ENCODE data around the gene HSPA9. TPM values are rescaled to one million over a fixed set of nuclear protein-coding genes. Genes with fewer than 3 reads are reported as not detected.
"Not testable (repeated sequence)": the region's sequence is repeated elsewhere in the genome, so short reads cannot be mapped to it uniquely, and the experiment has no call there.

The HSPA9 gene
- total RNA-seq, 3 donors from 2014 or later: 170 to 182 (median 173) TPM

- peaks cover 12% of the 10 kb centered on the region for H3K36me3 ChIP-seq (ENCODE audit: low read depth)
- DNase-seq (no peak), ATAC-seq (no peak)
- intact Hi-C loops (cut with DNase I, micrococcal nuclease): loop anchor here in 1 of 2 donors (10.0 kb wide), 1 partner anchor 54 kb away; no protein-coding TSS in a partner anchor
- no peaks in the 10 kb centered on the region for H3K9me3 ChIP-seq
- no peak overlapping the region for H3K4me3 ChIP-seq
- TF ChIP-seq CTCF (IDR thresholded peaks at IDR 0.05): no peak
- H3K4me1 ChIP-seq (ENCODE audit: low read depth): no peaks in the 10 kb centered on the region
Observed at GRCh38 chr5:138508958-138509357, 66.2 kb downstream of the HSPA9 start.

GRCh38 chr5:138507485-138507884 lies 67.7 kb downstream of the HSPA9 start:
- intact Hi-C loops (cut with DNase I, micrococcal nuclease): loop anchor here in 1 of 2 donors (10.0 kb wide), 1 partner anchor 53 kb away; no protein-coding TSS in a partner anchor
- H3K9me3 ChIP-seq; H3K4me1 ChIP-seq (ENCODE audit: low read depth); H3K4me3 ChIP-seq; DNase-seq; ATAC-seq: not testable (repeated sequence)
- peaks cover 12% of the 10 kb centered on the region for H3K36me3 ChIP-seq (ENCODE audit: low read depth)

GRCh38 chr5:138506370-138507306 lies 68.6 kb downstream of the HSPA9 start:
- intact Hi-C loops (cut with DNase I, micrococcal nuclease): loop anchor here in 1 of 2 donors (10.0 kb wide), 1 partner anchor 52 kb away; no protein-coding TSS in a partner anchor
- no peak overlapping the region for H3K4me3 ChIP-seq
- H3K36me3 ChIP-seq (ENCODE audit: low read depth): peaks cover 9% of the 10 kb centered on the region
- no peak for DNase-seq
- no peak for TF ChIP-seq CTCF (IDR thresholded peaks at IDR 0.05)
- H3K4me1 ChIP-seq (ENCODE audit: low read depth): no peaks in the 10 kb centered on the region
- ATAC-seq: no peak
- no peaks in the 10 kb centered on the region for H3K9me3 ChIP-seq

- intact Hi-C loops (cut with DNase I, micrococcal nuclease): loop anchor here (5.0 to 10.0 kb wide), 2 partner anchors 50 to 52 kb away; no protein-coding TSS in a partner anchor
- Histone ChIP-seq H3K4me3 (no peak overlapping the region), H3K36me3 (ENCODE audit: low read depth) (peaks cover 8% of the 10 kb centered on the region), H3K4me1 (ENCODE audit: low read depth) (no peaks in the 10 kb centered on the region), H3K9me3 (no peaks in the 10 kb centered on the region)
- DNase-seq: no peak
- no peak for ATAC-seq
- TF ChIP-seq CTCF (IDR thresholded peaks at IDR 0.05): no peak
Observed at GRCh38 chr5:138504799-138505198, 70.4 kb downstream of the HSPA9 start.

Other genes starting within 250 kb of the HSPA9 start
- gene CDC25C, start 243.6 kb downstream of the HSPA9 start, total RNA-seq: 1 to 10 TPM in 2 of 3 donors, under 1 TPM in 1; 0.79 to 4.1 (median 1.3) TPM
- 10 to 100 TPM; 14.4 to 33.5 (median 14.5) TPM for gene FAM53C, start 237.1 kb downstream of the HSPA9 start, total RNA-seq
- gene KDM3B, start 222.7 kb downstream of the HSPA9 start, total RNA-seq: 10 to 100 TPM; 56.6 to 84.3 (median 71.7) TPM
- gene REEP2, start 136.3 kb downstream of the HSPA9 start, total RNA-seq: 10 to 100 TPM in 1 of 3 donors, 1 to 10 TPM in 2; 1.0 to 16.3 (median 2.7) TPM
- gene EGR1, start 109.9 kb downstream of the HSPA9 start, total RNA-seq: 10 to 100 TPM; 16.8 to 90.0 (median 23.5) TPM
- gene ETF1, start 32.2 kb downstream of the HSPA9 start, total RNA-seq: 100 to 1,000 TPM in 1 of 3 donors, 10 to 100 TPM in 2; 66.5 to 114 (median 85.7) TPM
- gene CTNNA1, start 178.0 kb upstream of the HSPA9 start, total RNA-seq: 100 to 1,000 TPM; 347 to 457 (median 380) TPM

Data from mucosa of descending colon (tissue), 3 donors.